ENCODE data around the gene CASK.

DNA sequence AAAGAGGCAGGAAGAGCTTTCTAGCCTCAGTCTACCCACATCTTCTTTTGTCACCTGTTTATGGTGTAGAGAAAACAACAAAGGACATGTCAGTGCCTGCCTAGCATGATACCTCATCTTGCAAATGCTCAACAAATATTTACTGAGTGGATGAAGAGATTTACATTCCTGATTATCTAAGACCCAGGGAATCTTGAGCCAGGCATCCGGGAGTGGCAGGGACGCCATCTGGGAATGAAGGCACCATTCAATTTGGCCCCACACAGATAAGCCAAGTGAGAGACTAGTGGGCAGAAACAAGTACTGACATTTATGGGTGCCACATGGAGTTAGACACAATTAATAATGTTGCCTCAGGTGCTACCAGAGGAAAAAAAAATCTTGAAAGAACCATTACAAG is 36.8 kb upstream of the CASK start:
- TF ChIP-seq, protein P1, sequence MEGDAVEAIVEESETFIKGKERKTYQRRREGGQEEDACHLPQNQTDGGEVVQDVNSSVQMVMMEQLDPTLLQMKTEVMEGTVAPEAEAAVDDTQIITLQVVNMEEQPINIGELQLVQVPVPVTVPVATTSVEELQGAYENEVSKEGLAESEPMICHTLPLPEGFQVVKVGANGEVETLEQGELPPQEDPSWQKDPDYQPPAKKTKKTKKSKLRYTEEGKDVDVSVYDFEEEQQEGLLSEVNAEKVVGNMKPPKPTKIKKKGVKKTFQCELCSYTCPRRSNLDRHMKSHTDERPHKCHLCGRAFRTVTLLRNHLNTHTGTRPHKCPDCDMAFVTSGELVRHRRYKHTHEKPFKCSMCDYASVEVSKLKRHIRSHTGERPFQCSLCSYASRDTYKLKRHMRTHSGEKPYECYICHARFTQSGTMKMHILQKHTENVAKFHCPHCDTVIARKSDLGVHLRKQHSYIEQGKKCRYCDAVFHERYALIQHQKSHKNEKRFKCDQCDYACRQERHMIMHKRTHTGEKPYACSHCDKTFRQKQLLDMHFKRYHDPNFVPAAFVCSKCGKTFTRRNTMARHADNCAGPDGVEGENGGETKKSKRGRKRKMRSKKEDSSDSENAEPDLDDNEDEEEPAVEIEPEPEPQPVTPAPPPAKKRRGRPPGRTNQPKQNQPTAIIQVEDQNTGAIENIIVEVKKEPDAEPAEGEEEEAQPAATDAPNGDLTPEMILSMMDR (IDR thresholded peaks at IDR 0.05), result no peak
- no peak for TF ChIP-seq NR1H2 (CRISPR knock-in tag; IDR thresholded peaks at IDR 0.05)

Data from WTC11 (cell line).